Ishikawa (cell line): ENCODE results near the gene INKA2.

Experiments
- CEBPB ChIP-seq: IDR thresholded peaks from 2 replicates; pipeline ENCODE4 v1.6.1; 2012
- EGR1 ChIP-seq: IDR thresholded peaks from 2 replicates; pipeline ENCODE4 v1.6.1; 2012
- EP300 ChIP-seq: IDR thresholded peaks from 2 replicates; pipeline ENCODE4 v1.6.1; 2012; ENCODE audit warnings: borderline replicate concordance
- FOXM1 ChIP-seq: IDR thresholded peaks from 2 replicates; pipeline ENCODE4 v1.6.1; 2012; ENCODE audit warnings: low read depth, borderline replicate concordance
- NFIC ChIP-seq: IDR thresholded peaks from 2 replicates; pipeline ENCODE4 v1.6.1; 2012
- RAD21 ChIP-seq: IDR thresholded peaks from 2 replicates; pipeline ENCODE4 v1.6.1; 2012; ENCODE audit warnings: low read depth
- TAF1 ChIP-seq: IDR thresholded peaks from 2 replicates; pipeline ENCODE4 v1.6.1; 2012; ENCODE audit warnings: low read depth, mild to moderate bottlenecking
- TCF12 ChIP-seq: IDR thresholded peaks from 2 replicates; pipeline ENCODE4 v1.6.1; 2012; ENCODE audit warnings: low read depth
- TEAD4 ChIP-seq: IDR thresholded peaks from 2 replicates; pipeline ENCODE4 v1.6.1; 2012
- YY1 ChIP-seq: IDR thresholded peaks from 2 replicates; pipeline ENCODE4 v1.6.1; 2012; ENCODE audit warnings: low read depth
- ZBTB7A ChIP-seq: IDR thresholded peaks from 2 replicates; pipeline ENCODE4 v1.6.1; 2012; ENCODE audit warnings: low read depth
- TF ChIP-seq, protein P1 (sequence below): IDR thresholded peaks from 2 replicates; pipeline ENCODE4 v1.6.1; 2012
- TF ChIP-seq, protein P2 (sequence below): IDR thresholded peaks from 2 replicates; pipeline ENCODE4 v1.6.1; 2012; ENCODE audit warnings: low read depth, mild to moderate bottlenecking
- TF ChIP-seq, protein P3 (sequence below): IDR thresholded peaks from 2 replicates; pipeline ENCODE4 v1.6.1; 2012

The INKA2 gene

DNA sequence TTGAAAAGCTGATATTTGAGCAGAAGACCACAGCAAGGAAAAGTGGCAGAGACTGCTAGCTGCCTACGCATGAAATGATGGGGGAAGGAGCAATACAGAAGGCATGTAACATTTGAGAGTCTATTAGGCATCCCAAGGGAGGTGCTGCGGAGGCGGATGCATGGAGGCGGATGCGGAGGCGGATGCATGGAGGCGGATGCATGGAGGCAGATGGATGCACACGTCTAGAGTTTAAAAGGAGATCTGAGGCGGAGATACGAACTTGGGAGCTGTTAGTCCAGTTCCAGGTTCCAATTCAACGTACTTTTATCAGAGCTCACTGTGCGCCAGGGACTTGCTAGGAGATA is 15.8 kb upstream of the INKA2 start:
- TF ChIP-seq, protein P1, sequence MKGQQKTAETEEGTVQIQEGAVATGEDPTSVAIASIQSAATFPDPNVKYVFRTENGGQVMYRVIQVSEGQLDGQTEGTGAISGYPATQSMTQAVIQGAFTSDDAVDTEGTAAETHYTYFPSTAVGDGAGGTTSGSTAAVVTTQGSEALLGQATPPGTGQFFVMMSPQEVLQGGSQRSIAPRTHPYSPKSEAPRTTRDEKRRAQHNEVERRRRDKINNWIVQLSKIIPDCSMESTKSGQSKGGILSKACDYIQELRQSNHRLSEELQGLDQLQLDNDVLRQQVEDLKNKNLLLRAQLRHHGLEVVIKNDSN = no peak
- TF ChIP-seq EGR1 = peak; percentile 95

DNA sequence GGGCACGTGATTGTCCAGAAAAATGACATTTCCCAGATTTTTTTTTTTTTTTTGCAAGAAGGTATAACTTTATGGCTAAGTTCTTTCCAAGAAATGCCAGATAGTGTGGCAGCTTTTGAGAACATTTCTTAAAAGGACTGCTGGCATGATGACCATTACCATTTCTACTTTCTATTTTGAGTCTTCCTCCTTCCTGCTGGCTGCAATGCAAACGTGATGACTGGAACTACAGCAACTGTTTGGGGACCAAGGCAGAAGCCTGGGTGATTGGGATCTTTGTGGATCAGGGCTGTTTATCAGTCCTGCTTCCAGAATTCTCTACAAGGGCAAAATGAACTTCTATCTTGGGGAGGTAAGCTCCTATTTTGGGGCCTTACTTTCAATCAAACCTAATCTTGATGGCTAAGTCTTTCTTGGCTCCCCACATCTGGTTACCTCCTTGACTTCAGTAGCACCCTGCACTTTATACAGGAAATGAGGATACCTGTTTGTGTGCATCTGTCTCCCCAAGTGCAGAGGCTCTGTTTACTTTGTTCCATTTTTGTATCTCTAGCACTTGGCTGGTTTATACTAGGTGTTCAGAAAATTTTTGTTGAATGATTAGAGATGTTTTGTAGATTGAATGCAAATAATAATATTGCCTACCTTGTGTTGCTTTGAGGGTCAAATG is 12.8 kb upstream of the INKA2 start:
- TF ChIP-seq TAF1 (no peak), TEAD4 (no peak), FOXM1 (no peak), YY1 (no peak), ZBTB7A (no peak)
- TF ChIP-seq, protein P1 = no peak
- TF ChIP-seq, protein P2, sequence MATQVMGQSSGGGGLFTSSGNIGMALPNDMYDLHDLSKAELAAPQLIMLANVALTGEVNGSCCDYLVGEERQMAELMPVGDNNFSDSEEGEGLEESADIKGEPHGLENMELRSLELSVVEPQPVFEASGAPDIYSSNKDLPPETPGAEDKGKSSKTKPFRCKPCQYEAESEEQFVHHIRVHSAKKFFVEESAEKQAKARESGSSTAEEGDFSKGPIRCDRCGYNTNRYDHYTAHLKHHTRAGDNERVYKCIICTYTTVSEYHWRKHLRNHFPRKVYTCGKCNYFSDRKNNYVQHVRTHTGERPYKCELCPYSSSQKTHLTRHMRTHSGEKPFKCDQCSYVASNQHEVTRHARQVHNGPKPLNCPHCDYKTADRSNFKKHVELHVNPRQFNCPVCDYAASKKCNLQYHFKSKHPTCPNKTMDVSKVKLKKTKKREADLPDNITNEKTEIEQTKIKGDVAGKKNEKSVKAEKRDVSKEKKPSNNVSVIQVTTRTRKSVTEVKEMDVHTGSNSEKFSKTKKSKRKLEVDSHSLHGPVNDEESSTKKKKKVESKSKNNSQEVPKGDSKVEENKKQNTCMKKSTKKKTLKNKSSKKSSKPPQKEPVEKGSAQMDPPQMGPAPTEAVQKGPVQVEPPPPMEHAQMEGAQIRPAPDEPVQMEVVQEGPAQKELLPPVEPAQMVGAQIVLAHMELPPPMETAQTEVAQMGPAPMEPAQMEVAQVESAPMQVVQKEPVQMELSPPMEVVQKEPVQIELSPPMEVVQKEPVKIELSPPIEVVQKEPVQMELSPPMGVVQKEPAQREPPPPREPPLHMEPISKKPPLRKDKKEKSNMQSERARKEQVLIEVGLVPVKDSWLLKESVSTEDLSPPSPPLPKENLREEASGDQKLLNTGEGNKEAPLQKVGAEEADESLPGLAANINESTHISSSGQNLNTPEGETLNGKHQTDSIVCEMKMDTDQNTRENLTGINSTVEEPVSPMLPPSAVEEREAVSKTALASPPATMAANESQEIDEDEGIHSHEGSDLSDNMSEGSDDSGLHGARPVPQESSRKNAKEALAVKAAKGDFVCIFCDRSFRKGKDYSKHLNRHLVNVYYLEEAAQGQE = no peak

DNA sequence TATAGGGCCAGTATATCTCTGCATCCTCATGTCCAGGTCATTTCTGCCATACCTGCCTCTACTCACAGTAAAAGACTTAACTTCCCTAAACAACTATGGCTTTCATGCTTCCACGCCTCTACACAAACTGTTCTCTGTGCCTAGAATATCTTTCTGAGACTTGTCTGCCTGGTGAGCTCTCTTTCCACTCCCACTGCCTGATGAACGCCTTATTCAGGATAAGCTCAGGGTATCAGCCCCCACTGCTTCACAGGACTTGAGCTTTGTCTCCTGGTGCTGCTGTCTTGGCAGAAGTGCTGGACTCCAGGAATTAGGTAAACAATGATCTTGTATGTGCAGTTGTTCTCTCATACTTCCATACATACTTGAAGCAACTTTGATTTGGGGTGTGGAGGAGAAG is 11.7 kb upstream of the INKA2 start:
- TF ChIP-seq EP300 = no peak
- TF ChIP-seq, protein P2 = no peak

DNA sequence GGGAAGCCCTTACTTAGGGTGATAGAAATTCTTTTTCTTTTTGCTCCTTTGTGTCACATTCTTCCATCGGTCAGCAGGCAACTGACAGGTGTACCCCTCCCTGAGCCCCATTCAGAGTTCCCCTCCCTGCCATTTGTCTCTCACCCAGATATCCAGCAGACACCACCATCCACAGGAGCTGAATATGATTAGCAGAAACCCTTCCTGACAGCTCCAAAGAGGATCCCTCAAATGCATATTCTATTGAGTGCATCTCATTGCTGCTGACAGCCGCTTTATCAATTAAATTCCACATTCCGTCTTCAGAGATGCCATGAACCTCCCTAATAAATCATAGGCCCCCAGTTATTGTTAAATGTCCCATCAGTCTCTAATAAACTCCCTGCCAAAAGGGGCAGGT is 10.4 kb upstream of the INKA2 start:
- TF ChIP-seq EP300 (no peak), EGR1 (no peak), YY1 (no peak)

DNA sequence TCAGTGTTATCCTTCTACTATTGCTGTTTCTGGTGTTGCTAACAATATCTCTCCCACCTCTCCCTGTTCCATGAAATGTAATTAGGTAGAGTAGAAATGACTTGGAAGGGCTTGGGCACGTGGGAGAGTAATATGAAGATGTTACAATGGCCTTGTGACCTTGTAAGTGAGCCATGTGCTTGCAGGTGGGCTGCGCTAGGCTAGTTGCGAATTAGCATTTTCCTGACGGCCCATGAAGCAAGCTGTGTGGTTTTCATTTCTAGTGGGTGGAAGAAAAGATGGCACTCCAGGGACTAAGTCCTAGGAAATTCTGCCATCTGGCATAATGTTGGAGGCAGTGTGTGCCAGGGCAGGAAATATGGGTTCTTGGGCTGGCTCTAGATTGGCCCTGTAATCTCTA is 8.8 kb upstream of the INKA2 start:
- TF ChIP-seq, protein P2 = no peak
- TF ChIP-seq, protein P1 = no peak
- TF ChIP-seq CEBPB (no peak), TAF1 (no peak), NFIC (no peak)

DNA sequence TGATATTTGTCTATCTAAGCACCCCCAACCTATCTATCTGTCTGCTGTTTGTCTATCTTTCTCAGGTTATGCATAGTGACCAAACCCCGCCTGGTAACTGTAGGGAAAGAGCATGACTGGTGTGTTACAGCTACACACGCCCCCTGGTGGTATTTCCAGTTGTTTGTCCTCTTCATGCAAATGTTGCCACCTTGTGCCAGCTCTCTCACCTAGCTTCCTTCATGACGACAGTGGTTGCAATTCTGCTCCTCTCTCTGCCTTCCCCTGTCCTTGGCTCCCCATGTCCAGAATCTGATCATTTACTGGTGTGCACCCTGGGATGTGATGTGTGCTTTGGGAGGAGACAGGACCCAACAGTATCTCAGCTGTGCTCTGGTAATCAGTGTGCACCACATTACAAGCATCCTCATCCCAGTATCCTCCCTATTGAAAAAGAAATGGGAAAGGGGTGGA is 8.1 kb upstream of the INKA2 start:
- TF ChIP-seq, protein P1 = 0 out of 2 replicates have a peak, but pooled peaks have one; percentile 8
- TF ChIP-seq TCF12 (no peak), RAD21 (peak; percentile 85), CEBPB (no peak), TEAD4 (peak; percentile 32; the same call in 1 of the 2 replicates)
- TF ChIP-seq, protein P3, sequence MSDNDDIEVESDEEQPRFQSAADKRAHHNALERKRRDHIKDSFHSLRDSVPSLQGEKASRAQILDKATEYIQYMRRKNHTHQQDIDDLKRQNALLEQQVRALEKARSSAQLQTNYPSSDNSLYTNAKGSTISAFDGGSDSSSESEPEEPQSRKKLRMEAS = 0 out of 2 replicates have a peak, but pooled peaks have one; percentile 20
